T-helper 17 cell (primary cell): ENCODE results near the gene TFF2. TPM values are rescaled to one million over a fixed set of nuclear protein-coding genes. Genes with fewer than 3 reads are reported as not detected.

Experiments used
- ATAC-seq: fragments of 150-1000 bp; cut with Tn5 transposase; 2 replicates; pipeline ENCODE4 v1.10.0; 2021; ENCODE audit warnings: mild to moderate bottlenecking, moderate library complexity
- DNase-seq, 3 donors: peaks; one replicate each; pipeline versions ENCODE4 v3.0.0 to v3.0.0-alpha.2; 2020 to 2021
- H3K9me3 ChIP-seq: one replicate; pipeline ENCODE4 v1.7.0; 2013; ENCODE audit warnings: low read length, mild to moderate bottlenecking; ENCODE audit not compliant: control insufficient read depth, poor library complexity, severe bottlenecking
- H3K27ac Mint-ChIP-seq: one replicate; pipeline ENCODE4 v1.8.0; 2022; ENCODE audit warnings: mild to moderate bottlenecking, moderate library complexity, mixed read lengths
- H3K27me3 Mint-ChIP-seq: one replicate; pipeline ENCODE4 v1.8.0; 2022; ENCODE audit warnings: mixed read lengths
- H3K36me3 Mint-ChIP-seq: one replicate; pipeline ENCODE4 v1.8.0; 2022; ENCODE audit warnings: low read depth, mixed read lengths
- H3K4me1 Mint-ChIP-seq: one replicate; pipeline ENCODE4 v1.8.0; 2022; ENCODE audit warnings: mild to moderate bottlenecking, mixed read lengths
- H3K4me3 Mint-ChIP-seq: one replicate; pipeline ENCODE4 v1.8.0; 2022; ENCODE audit warnings: mild to moderate bottlenecking, moderate library complexity, mixed read lengths
- total RNA-seq, 4 donors: library from RNA in 2 of 4; stranded (reverse) in 2 of 4; gene quantifications; one replicate each; pipeline ENCODE4 v1.2.3 and lab custom pipeline; 2022 to 2026

TFF2 gene
- total RNA-seq, 2 donors from 2014 or later: not detected

- DNase-seq (no peak), ATAC-seq (no peak)
- peaks cover 3% of the 10 kb centered on the region for H3K36me3 Mint-ChIP-seq
- H3K27ac Mint-ChIP-seq: no peak overlapping the region
- peaks cover 4% of the 10 kb centered on the region for H3K4me1 Mint-ChIP-seq
- H3K27me3 Mint-ChIP-seq: peaks cover 4% of the 10 kb centered on the region
- H3K9me3 ChIP-seq: no peaks in the 10 kb centered on the region
- H3K4me3 Mint-ChIP-seq: no peak overlapping the region
Observed at GRCh38 chr21:42378418-42378817, 27.6 kb upstream of the TFF2 start.

GRCh38 chr21:42377951-42378340, 27.2 kb upstream of the TFF2 start:
- no peak for ATAC-seq
- H3K9me3 ChIP-seq: no peaks in the 10 kb centered on the region
- no peak for DNase-seq
- Mint-ChIP-seq H3K4me3 (no peak overlapping the region), H3K27me3 (peaks cover 4% of the 10 kb centered on the region), H3K36me3 (peaks cover 3% of the 10 kb centered on the region), H3K4me1 (peaks cover 4% of the 10 kb centered on the region), H3K27ac (peak overlapping the region; percentile 56)

DNA sequence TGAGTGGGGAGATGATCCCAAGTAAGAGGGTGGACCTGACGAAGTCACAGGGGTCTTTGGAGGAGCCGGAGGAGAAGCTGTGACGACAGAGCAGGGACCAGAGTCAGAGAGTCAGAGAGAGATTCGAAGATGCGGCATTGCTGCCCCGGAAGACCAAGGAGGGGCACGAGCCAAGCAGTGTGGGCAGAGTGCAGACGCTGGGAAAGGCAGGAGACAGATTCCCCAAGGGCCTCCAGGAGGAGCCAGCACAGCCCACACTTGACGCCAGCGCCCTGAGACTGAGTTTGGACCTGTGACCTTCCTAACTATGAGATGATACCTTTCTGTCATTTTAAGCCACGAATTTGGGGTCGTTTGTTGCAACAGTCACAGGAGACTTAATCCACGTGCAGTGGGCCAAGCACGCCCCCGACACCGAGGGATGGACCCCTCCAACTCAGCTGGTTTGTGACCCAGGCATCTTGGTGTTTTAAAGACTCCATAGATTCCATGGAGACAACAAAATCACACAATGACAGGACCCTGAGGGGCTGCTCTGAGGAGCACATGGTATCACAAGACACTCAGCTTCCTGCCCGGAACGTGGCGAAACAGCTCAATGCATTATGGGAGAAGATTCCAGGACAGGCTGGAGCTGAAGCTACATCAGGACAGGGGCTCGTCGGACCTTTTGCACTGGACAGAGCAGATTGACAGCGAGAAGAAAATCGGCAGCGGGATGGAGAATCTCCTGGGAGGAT, 26.6 kb upstream of the TFF2 start:
- Mint-ChIP-seq H3K27ac (peak overlapping the region; percentile 56), H3K36me3 (no peaks in the 10 kb centered on the region)
- no peak for ATAC-seq

GRCh38 chr21:42376338-42376982, 25.7 kb upstream of the TFF2 start:
- DNase-seq: no peak
- ATAC-seq: no peak
- Mint-ChIP-seq H3K4me3 (no peak overlapping the region), H3K4me1 (peaks cover 7% of the 10 kb centered on the region), H3K36me3 (no peaks in the 10 kb centered on the region), H3K27ac (no peak overlapping the region), H3K27me3 (peaks cover 4% of the 10 kb centered on the region)
- no peaks in the 10 kb centered on the region for H3K9me3 ChIP-seq

More for the DNA sequence above, 26.6 kb upstream of the TFF2 start:
- Mint-ChIP-seq H3K4me3 (no peak overlapping the region), H3K4me1 (peaks cover 4% of the 10 kb centered on the region), H3K27me3 (peaks cover 4% of the 10 kb centered on the region)
- no peaks in the 10 kb centered on the region for H3K9me3 ChIP-seq
- no peak for DNase-seq

DNA sequence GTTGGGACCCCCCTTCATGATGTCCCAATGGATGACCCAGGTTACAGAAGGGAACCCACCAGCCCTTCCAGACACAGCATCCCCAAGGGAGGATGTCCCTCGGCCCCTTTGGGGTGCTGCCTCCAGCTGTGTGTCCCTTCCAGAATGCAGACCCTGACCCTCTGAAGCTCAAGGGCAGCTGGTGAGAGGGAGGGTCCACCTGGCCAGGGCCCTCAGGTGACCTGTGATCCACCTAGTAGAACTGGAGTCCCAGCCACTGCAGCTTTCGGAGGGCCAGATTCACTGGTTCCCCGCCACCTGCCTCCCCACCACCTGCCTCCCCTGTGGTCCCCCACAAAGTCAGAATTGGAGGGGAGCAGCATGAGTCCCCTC, 25.2 kb upstream of the TFF2 start:
- Mint-ChIP-seq H3K4me1 (peaks cover 7% of the 10 kb centered on the region), H3K27me3 (peaks cover 4% of the 10 kb centered on the region), H3K36me3 (no peaks in the 10 kb centered on the region), H3K4me3 (no peak overlapping the region), H3K27ac (no peak overlapping the region)
- no peaks in the 10 kb centered on the region for H3K9me3 ChIP-seq
- ATAC-seq: no peak
- DNase-seq: no peak

DNA sequence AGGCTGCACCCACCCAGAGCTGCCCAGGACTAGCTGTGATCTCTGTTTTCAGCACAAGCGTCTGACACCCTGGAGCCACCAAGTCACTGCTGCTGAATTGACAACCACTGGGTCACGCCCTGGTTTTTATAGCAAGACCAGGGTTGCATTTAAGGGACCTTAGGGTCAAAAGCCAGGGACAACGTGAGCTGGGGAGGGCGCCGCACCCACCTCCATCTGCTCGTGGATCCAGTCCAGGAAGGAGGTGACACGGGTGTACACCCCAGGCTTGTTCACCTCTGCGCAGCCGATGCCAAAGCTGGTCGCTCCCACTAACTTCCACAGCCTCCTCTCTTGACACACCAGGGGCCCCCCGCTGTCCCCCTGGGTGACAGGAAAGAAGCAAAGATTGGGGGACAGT, 24.7 kb upstream of the TFF2 start:
- no peak for ATAC-seq
- H3K27ac Mint-ChIP-seq: no peak overlapping the region
- peaks cover 4% of the 10 kb centered on the region for H3K27me3 Mint-ChIP-seq
- H3K36me3 Mint-ChIP-seq: no peaks in the 10 kb centered on the region
- no peak for DNase-seq
- peak overlapping the region; percentile 69 for H3K4me3 Mint-ChIP-seq
- no peaks in the 10 kb centered on the region for H3K9me3 ChIP-seq
- peaks cover 9% of the 10 kb centered on the region for H3K4me1 Mint-ChIP-seq

DNA sequence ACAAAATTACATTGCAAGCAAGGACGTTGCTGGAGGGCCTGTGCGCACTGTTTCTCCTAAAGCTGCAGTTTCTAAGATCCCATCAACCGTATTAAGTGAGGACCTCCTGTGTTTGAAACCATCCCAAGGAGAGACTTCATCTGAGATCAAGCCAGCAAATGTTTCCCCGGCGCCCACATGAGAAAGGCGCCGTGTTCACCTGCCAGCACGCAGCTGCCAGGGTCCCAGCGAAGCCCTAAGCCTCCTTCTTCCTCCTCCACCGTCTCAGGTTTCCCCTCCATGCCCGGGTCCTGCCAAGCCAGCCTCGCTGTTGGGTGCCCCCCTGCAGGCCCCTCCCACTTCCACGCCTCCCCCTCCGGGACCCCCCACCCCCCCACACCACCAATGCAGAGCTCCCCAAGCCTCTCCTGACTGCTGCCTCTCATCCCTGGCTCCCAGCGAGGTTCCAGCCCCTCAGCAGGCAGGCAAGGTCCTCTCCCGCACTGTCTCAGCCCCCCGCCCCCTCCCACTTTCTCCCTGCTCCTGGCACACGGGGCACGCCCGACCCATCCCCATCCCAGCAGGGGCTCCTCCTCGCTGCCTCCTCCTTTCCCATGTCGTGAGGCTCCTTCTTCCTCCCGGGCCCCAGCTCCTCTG, 24.2 kb upstream of the TFF2 start:
- peak overlapping the region; percentile 53 for H3K27ac Mint-ChIP-seq
- ATAC-seq (no peak), DNase-seq (no peak)
- H3K9me3 ChIP-seq: no peaks in the 10 kb centered on the region
- peaks cover 4% of the 10 kb centered on the region for H3K27me3 Mint-ChIP-seq
- peaks cover 9% of the 10 kb centered on the region for H3K4me1 Mint-ChIP-seq
- peak overlapping the region; percentile 69 for H3K4me3 Mint-ChIP-seq
- no peaks in the 10 kb centered on the region for H3K36me3 Mint-ChIP-seq

DNA sequence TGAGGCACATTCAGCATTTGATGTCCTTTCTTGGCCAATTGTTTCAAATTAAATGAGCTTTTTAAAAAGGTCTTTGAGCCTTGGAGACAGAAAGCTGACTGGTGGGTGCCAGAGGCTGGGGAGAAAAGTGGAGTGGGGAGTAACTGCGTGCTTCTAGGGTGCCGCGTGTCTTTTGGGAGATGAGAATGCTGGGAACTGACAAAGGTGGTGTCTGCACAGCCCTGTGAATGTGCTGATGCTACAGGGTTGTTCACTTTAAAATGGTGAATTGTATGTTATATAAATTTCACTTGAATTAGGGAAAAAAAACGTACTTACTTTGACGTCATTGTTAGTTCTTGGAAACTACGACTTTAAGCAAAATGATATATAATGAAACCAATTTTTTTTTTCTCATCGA, 23.7 kb upstream of the TFF2 start:
- ATAC-seq: no peak
- H3K36me3 Mint-ChIP-seq: no peaks in the 10 kb centered on the region
- DNase-seq: no peak
- no peaks in the 10 kb centered on the region for H3K9me3 ChIP-seq
- H3K4me3 Mint-ChIP-seq: peak overlapping the region; percentile 64
- H3K4me1 Mint-ChIP-seq: peaks cover 9% of the 10 kb centered on the region
- peaks cover 4% of the 10 kb centered on the region for H3K27me3 Mint-ChIP-seq
- H3K27ac Mint-ChIP-seq: peak overlapping the region; percentile 53

DNA sequence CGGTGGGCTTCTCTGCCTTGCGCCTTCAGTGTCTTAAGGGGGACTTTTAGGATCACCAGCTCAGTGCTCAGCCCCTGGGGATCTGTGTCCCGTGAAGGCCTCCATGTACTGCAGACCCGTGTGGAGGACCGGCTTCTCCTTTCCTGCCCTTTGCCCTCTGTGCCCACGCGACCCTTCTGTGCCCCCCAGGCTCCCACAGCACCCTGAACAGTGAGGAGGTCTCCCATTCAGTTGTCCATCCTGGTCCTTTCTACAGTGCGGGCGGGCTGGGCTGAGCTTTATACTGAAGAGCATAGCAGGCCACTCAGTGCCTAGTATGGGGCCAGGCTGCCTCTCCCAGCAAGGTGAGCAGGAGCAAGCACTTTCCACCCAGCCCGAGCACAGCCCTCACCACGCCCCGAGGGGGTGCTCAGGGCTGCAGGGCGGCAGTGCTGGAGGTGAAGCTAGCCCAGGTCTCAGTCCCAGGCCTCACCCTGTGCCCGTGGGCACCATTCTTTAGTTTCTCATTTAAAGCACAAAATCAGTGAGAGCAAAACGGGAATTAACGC, 23.2 kb upstream of the TFF2 start:
- H3K4me1 Mint-ChIP-seq: peaks cover 11% of the 10 kb centered on the region
- H3K27ac Mint-ChIP-seq: peak overlapping the region; percentile 53
- H3K4me3 Mint-ChIP-seq: peak overlapping the region; percentile 64
- ATAC-seq (no peak), DNase-seq (no peak)
- H3K9me3 ChIP-seq: no peaks in the 10 kb centered on the region
- H3K36me3 Mint-ChIP-seq: no peaks in the 10 kb centered on the region
- peaks cover 4% of the 10 kb centered on the region for H3K27me3 Mint-ChIP-seq

- no peaks in the 10 kb centered on the region for H3K36me3 Mint-ChIP-seq
- H3K27ac Mint-ChIP-seq: no peak overlapping the region
Observed at GRCh38 chr21:42373196-42373907, 22.6 kb upstream of the TFF2 start.

DNA sequence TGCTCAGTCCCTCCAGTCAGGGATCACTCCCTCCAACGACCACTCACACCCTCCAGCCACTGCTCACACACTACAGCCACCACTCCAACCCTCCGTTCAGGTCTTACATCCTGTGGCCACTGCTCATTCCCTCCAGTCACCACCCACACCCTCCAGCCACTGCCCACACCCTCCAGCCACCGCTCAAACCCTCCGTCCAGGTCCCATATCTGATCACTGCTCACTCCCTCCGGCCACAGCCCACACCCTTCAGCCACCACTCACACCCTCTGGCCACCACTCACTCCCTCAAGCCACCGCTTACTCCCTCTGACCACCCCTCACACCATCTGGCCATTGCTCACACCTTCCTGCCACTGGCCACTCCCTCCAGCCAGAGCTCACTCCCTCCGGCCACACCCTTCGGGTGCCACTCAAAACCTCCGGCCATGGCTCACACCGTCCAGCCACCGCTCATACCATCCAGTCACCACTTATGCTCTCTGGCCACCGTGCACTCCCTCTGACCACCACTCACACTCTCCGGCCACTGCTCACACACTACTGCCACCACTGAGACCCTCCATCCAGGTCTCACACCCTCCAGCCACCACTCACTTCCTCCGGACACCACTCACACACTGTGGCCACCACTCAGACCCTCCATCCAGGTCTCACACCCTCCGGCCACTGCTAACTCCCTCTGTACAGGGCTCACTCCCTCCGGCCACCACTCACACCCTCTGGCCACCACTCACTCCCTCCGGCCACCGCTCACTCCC, 20.3 kb upstream of the TFF2 start:
- no peak for DNase-seq
- Mint-ChIP-seq H3K27ac (no peak overlapping the region), H3K36me3 (no peaks in the 10 kb centered on the region), H3K4me1 (peaks cover 10% of the 10 kb centered on the region), H3K27me3 (peaks cover under 1% of the 10 kb centered on the region), H3K4me3 (no peak overlapping the region)
- no peaks in the 10 kb centered on the region for H3K9me3 ChIP-seq
- no peak for ATAC-seq

More at GRCh38 chr21:42373196-42373907, 22.6 kb upstream of the TFF2 start:
- Mint-ChIP-seq H3K4me1 (peaks cover 11% of the 10 kb centered on the region), H3K4me3 (no peak overlapping the region), H3K27me3 (peaks cover 4% of the 10 kb centered on the region)
- ATAC-seq: no peak
- no peak for DNase-seq
- no peaks in the 10 kb centered on the region for H3K9me3 ChIP-seq

DNA sequence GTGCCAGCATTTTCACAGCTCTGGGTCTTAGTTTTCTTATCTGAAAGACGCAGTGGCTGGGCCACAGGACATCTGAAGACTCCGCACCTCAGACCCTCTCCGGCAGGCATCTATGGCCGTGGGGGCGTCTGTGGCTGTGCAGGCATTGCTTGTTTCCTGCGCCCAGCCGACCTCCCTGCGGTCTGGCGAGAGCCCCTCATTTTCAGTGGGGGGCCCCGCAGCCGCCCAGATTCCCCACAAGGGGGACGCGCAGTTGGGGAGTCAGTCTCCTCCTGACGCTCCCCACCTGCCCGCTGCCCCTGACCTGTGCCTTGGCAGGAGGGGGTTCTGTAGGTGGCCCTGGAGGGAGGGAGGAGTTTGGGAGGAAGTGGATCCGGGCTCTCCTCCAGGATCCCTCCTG, 19.0 kb upstream of the TFF2 start:
- Mint-ChIP-seq H3K36me3 (no peaks in the 10 kb centered on the region), H3K4me1 (peaks cover 10% of the 10 kb centered on the region), H3K4me3 (no peak overlapping the region), H3K27ac (no peak overlapping the region), H3K27me3 (no peaks in the 10 kb centered on the region)
- no peak for DNase-seq
- H3K9me3 ChIP-seq: no peaks in the 10 kb centered on the region
- no peak for ATAC-seq
